Glutamatergic neuron (in vitro differentiated cells): ENCODE measurements around the gene TBC1D22A. TPM values are rescaled to one million over a fixed set of nuclear protein-coding genes. Genes with fewer than 3 reads are reported as not detected.

Experiments
- DNase-seq: peaks from one replicate; pipeline ENCODE4 v3.0.0; 2022
- H3K27ac Mint-ChIP-seq: one replicate; pipeline ENCODE4 v1.8.0; 2020; ENCODE audit warnings: mild to moderate bottlenecking, mixed read lengths, inconsistent platforms; ENCODE audit not compliant: unreplicated experiment
- H3K27me3 Mint-ChIP-seq: one replicate; pipeline ENCODE4 v1.8.0; 2020; ENCODE audit warnings: mild to moderate bottlenecking, moderate library complexity, mixed read lengths, inconsistent platforms; ENCODE audit not compliant: unreplicated experiment
- H3K36me3 Mint-ChIP-seq: one replicate; pipeline ENCODE4 v1.8.0; 2020; ENCODE audit warnings: mild to moderate bottlenecking, mixed read lengths, inconsistent platforms; ENCODE audit not compliant: unreplicated experiment
- H3K4me1 Mint-ChIP-seq: one replicate; pipeline ENCODE4 v1.8.0; 2020; ENCODE audit warnings: mild to moderate bottlenecking, low read depth, mixed read lengths, inconsistent platforms; ENCODE audit not compliant: unreplicated experiment
- H3K4me3 Mint-ChIP-seq: one replicate; pipeline ENCODE4 v1.8.0; 2020; ENCODE audit warnings: mild to moderate bottlenecking, mixed read lengths, inconsistent platforms; ENCODE audit not compliant: unreplicated experiment
- H3K9me3 Mint-ChIP-seq: one replicate; pipeline ENCODE4 v1.8.0; 2020; ENCODE audit warnings: mild to moderate bottlenecking, moderate library complexity, mixed read lengths, inconsistent platforms; ENCODE audit not compliant: unreplicated experiment
- total RNA-seq: library from RNA; stranded (reverse); fragmentation: NEBNext Ultra II Directional; extraction: Animal tissue kit (Norgen Biotek cat#: 25700); gene quantifications from one replicate; pipeline ENCODE4 v1.2.1, GENCODE V29; 2021; ENCODE audit not compliant: unreplicated experiment
- TF ChIP-seq, protein P1 (sequence below): fragments of 200-600 bp; sonication (generic); IDR thresholded peaks from one replicate; pipeline ENCODE4 v1.5.0; 2021; ENCODE audit not compliant: partially characterized antibody, unreplicated experiment

The TBC1D22A gene
- total RNA-seq, 1 donor from 2014 or later: 23.0 TPM

DNA sequence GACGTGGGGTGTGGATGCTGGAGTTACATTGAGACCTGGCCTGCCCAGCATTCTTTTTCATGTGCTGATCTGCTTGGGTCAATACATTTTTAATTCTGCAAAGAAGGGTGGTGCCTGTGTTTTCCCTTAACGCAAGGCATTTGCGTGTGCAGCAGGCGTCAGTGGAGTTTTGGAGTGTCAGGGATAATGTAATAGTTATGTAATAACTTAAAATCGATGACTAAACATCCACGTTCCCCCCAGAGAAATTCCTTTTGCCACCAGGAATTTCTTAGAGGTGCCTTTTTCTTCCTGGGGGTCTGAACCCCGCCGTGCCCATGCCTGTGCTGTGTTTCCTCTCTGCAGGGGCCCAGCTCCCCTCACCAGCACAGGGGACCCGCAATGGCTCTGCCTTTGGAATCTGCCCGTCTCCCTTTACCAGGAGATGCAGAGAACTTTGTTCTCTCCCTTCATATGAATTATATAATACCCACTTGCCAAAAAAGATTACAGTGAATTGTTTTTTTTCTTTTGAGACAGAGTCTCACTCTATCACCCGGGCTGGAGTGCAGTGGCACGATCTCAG lies 62.6 kb downstream of the TBC1D22A start:
- Mint-ChIP-seq H3K27me3 (no peaks in the 10 kb centered on the region), H3K27ac (no peak overlapping the region), H3K4me3 (no peak overlapping the region), H3K9me3 (peaks cover 9% of the 10 kb centered on the region), H3K4me1 (peaks cover 6% of the 10 kb centered on the region), H3K36me3 (peaks cover 19% of the 10 kb centered on the region)
- TF ChIP-seq, protein P1, sequence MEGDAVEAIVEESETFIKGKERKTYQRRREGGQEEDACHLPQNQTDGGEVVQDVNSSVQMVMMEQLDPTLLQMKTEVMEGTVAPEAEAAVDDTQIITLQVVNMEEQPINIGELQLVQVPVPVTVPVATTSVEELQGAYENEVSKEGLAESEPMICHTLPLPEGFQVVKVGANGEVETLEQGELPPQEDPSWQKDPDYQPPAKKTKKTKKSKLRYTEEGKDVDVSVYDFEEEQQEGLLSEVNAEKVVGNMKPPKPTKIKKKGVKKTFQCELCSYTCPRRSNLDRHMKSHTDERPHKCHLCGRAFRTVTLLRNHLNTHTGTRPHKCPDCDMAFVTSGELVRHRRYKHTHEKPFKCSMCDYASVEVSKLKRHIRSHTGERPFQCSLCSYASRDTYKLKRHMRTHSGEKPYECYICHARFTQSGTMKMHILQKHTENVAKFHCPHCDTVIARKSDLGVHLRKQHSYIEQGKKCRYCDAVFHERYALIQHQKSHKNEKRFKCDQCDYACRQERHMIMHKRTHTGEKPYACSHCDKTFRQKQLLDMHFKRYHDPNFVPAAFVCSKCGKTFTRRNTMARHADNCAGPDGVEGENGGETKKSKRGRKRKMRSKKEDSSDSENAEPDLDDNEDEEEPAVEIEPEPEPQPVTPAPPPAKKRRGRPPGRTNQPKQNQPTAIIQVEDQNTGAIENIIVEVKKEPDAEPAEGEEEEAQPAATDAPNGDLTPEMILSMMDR: no peak
- DNase-seq: no peak

DNA sequence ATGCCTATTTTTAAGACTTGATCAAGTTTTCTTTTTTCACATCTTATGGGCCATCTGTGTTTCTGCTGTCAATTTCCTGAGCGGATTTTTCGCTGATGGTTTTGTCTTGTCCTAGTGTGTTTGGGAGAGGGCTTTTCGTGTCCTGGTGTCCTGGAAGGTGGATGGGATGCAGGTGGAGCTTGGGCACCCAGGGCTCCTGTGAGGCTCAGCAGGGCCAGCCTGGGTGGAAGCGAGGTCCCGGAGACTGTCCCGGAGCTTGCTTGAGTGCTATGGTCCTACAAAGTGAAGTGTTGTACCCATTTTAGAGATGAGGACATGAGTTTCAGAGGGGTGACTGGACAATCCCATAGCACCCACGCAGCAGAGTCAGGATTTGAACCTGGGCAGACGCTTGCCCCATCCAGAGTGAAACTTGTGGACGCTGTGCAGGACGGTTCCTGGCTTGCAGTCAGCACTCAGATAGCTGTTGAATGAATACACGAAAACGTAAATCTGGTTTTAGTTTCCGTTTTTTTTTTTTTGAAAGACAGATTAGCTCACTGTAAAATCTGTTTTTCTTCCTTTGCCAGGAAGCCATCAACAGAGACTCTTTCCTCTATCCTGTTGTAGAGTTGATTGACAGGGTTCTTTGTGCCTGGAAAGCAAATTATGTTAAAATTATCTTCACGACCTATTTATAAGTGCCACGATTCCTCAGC lies 64.1 kb downstream of the TBC1D22A start:
- TF ChIP-seq, protein P1: no peak
- Mint-ChIP-seq H3K4me3 (no peak overlapping the region), H3K9me3 (peaks cover 10% of the 10 kb centered on the region), H3K27ac (peak overlapping the region; percentile 4), H3K27me3 (no peaks in the 10 kb centered on the region), H3K36me3 (peaks cover 11% of the 10 kb centered on the region), H3K4me1 (peaks cover 6% of the 10 kb centered on the region)
- DNase-seq: no peak

DNA sequence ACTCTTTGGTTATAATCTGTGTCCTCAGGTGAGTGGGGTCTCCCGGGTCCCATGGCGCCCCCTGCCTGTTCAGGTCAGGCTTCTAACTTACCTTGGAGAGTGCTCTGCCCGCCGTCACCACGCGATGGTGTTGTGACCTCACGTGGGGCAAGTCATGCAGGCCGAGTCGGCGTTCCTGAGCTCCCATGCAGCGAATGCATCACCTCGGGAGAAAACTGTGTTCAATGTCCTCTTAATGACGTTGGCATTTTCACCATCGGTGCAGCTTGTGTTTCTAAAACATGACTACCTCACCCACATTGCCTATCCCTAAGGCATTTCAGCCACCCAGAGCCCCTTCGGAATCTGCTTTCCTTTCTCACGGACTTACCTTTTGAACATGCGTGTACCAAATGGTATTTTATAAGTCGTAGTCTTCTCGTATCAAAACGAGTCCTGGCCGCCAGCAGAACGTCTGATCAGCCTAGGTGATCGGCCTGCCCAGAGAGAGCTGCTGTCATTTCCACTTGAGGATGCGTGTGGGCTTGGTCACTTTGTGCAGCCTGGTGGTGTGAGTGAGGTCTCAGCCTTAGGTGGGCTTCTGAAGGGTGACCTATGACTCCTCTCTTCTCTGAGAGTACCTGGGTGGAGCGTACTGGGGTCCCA lies 64.8 kb downstream of the TBC1D22A start:
- H3K4me1 Mint-ChIP-seq: peaks cover 6% of the 10 kb centered on the region
- H3K9me3 Mint-ChIP-seq: peaks cover 10% of the 10 kb centered on the region
- H3K36me3 Mint-ChIP-seq: peaks cover 7% of the 10 kb centered on the region
- H3K4me3 Mint-ChIP-seq: no peak overlapping the region
- DNase-seq: peak; percentile 38
- H3K27me3 Mint-ChIP-seq: no peaks in the 10 kb centered on the region
- TF ChIP-seq, protein P1: no peak
- no peak overlapping the region for H3K27ac Mint-ChIP-seq

DNA sequence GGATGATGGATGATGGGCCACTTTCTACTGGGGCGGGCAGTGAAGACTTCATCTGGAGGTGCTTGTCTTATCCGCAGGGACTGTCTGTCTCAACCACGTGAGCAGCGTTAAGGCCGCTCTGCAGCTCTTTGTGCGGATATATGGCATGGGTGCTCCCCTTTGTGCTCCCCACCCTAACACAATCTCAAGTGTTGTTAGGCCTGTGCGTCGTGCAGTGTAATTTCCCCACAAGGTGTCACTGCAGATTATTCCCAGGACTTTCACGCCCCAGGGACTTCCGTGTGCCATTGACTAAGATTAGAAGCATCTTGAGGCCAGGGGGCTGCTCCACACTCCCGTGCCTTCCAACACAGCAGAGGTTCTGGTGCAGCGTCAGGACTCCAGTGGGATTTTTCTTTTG lies 65.3 kb downstream of the TBC1D22A start:
- H3K4me3 Mint-ChIP-seq: no peak overlapping the region

More for the DNA sequence above, 65.3 kb downstream of the TBC1D22A start:
- H3K27ac Mint-ChIP-seq: no peak overlapping the region
- no peaks in the 10 kb centered on the region for H3K27me3 Mint-ChIP-seq
- TF ChIP-seq, protein P1: no peak
- H3K9me3 Mint-ChIP-seq: peaks cover 10% of the 10 kb centered on the region
- DNase-seq: no peak
- peaks cover 7% of the 10 kb centered on the region for H3K36me3 Mint-ChIP-seq
- peaks cover 6% of the 10 kb centered on the region for H3K4me1 Mint-ChIP-seq
